ENCODE data around the gene CLCF1.

DNA sequence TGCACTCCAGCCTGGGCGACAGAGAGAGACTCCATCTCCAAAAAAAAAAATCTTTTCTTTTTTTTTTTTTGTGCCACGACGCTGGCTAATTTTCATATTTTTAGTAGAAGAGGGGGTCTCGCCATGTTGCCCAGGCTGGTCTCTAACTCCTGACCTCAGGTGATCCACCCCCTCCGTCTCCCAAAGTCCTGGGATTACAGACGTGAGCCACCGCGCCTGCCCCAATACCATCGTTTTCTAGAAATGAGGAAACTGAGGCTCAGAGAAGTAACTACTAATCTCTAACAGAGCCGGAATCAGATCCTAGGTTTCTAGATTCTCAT lies 56.6 kb downstream of the CLCF1 start:
- TF ChIP-seq, protein P1, sequence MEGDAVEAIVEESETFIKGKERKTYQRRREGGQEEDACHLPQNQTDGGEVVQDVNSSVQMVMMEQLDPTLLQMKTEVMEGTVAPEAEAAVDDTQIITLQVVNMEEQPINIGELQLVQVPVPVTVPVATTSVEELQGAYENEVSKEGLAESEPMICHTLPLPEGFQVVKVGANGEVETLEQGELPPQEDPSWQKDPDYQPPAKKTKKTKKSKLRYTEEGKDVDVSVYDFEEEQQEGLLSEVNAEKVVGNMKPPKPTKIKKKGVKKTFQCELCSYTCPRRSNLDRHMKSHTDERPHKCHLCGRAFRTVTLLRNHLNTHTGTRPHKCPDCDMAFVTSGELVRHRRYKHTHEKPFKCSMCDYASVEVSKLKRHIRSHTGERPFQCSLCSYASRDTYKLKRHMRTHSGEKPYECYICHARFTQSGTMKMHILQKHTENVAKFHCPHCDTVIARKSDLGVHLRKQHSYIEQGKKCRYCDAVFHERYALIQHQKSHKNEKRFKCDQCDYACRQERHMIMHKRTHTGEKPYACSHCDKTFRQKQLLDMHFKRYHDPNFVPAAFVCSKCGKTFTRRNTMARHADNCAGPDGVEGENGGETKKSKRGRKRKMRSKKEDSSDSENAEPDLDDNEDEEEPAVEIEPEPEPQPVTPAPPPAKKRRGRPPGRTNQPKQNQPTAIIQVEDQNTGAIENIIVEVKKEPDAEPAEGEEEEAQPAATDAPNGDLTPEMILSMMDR (IDR thresholded peaks at IDR 0.05), result no peak
- no peak for TF ChIP-seq POLR2A (IDR thresholded peaks at IDR 0.05)
- no peak for TF ChIP-seq POLR2AphosphoS5 (IDR thresholded peaks at IDR 0.05)
